HG03060 (cell line): Measurements from ENCODE around the gene AMY1C.
"Not testable (repeated sequence)": the region's sequence is repeated elsewhere in the genome, so short reads cannot be mapped to it uniquely, and the experiment has no call there.

Source experiments
- ATAC-seq: cut with Tn5 transposase; IDR thresholded peaks from one replicate; pipeline ENCODE4 v1.9.1; 2021; ENCODE audit warnings: low read depth, moderate number of reproducible peaks; ENCODE audit not compliant: unreplicated experiment

AMY1C gene

DNA sequence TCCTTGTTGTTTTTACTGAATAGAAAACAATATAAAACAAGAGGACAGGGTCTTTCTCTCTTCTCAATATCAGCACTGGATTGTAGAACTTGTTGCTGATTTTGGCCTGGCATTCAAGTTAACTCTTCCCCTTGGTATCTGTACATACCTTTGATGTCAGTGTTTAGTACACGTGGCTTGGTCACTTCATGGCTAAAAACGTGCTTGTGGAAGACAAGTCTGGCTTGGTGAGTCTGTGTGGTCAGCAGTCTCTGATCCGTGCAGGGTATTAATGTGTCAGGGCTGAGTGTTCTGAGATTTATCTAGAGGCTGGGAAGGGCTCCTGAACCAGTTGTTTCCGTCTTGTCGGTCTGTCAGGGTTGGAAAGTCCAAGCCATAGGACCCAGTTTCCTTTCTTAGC, at the start of gene AMY1C:
Gene AMY1C, plus strand, starts transcription at position 301 of the 400 bp plus-strand sequence. CDS start 572 bp downstream, outside the sequence.
- ATAC-seq: not testable (repeated sequence)

DNA sequence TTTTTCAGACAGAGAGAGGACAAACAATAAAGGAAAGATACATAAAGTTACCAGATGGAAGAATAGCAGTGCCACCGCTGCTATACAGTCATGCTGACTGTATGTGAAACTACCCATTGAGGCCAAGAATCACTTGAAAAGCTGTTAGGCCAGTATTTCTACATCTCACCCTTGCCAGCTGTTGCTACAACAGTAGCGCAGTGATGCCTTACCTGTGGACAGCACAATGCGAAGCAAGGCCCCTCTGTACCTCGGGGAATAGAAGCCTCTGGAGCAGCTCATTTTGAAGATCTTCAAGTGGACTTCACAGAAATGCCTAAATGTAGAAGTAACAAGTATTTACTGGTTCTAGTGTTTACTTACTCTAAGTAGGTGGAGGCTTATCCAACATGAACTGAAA, 49.0 kb upstream of the AMY1C start:
- ATAC-seq: not testable (repeated sequence)

DNA sequence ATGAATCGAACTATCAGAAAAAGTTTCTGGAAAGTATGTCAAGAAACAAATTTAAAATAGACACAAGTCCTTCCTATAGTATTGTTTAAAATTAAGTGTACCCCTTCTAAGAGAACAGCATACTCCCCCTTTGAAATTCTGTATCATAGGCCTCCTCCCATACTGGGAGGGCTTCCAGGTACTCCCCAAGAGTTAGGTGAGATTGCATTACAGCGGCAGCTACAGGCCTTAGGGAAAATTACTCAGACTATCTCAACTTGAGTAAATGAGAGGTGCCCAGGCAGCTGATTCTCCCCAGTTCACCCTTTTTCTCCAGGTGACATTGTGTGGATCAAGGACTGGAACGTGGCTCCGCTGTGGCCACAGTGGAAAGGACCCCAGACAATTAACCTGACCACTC, 48.4 kb upstream of the AMY1C start:
- not testable (repeated sequence) for ATAC-seq

DNA sequence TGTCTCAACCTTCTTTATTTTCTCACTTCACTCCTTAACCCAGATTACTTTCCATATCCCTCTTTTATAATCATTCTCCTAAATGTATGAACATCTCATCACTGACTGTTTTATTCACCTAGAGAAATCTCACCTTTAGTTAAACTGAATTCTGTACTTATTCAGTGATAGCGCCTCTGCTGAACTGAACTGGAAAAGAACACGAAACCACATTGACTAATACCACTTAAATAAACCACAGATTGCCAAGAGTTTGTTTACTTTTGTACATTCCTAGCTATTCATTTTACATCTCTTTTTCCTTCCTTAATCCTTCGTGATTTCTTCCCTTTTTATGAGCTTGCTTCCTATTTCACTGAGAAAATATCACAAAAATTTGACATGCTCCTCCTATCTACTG, 42.0 kb upstream of the AMY1C start:
- ATAC-seq: not testable (repeated sequence)

DNA sequence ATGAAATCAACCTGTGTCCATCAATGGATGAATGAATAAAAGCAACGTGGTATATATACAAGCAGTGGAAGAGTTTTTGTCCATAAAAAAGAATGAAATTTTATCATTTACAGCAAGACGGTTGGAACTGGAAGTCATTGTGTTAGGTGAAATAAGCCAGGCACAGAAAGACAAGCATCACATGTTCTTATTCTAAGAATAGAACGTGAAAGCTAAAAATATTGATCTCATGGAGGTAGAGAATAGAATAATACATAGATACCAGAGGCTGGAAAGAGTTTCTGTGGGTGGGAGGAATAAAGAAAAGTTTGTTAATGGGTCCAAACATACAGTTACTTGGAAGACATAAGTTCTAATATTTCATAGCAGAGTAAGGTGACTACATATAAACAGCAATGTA, 39.3 kb upstream of the AMY1C start:
- not testable (repeated sequence) for ATAC-seq

DNA sequence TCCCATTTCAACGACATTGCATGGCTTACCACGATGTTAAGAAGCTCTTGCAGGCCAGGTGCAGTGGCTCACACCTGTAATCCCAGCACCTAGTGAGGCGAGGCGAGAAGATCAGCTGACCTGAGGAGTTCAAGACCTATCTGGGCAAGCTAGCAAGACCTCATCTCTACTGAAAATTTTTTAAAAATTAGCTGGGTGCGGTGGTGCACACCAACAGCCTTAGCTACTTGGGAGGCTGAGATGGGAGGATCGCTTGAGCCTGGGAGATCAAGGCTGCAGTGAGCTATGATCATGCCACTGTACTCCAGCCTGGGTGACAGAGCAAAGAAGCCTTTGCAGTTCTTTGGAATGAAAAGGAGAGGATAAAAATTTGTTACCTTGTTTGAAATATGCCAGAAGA, 32.3 kb upstream of the AMY1C start:
- not testable (repeated sequence) for ATAC-seq

DNA sequence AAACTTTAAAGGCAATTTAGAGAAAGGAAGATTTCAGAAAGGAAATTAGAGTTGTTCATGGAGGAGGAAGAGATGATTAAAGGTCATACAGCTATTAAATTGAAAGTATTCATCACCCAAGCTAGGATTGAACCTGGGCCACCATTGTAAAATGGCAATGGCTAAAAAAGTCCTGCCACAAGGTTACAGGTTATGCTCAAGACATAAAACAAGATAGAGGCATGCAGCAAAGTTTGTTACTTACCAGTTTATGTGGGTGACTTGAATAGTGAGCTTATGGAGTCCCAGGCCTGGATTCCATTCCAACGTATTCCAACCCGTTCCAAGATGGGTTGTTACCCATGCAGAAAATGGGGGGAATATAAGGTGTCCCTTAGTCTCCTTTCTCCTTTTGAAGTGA, 28.2 kb upstream of the AMY1C start:
- not testable (repeated sequence) for ATAC-seq

DNA sequence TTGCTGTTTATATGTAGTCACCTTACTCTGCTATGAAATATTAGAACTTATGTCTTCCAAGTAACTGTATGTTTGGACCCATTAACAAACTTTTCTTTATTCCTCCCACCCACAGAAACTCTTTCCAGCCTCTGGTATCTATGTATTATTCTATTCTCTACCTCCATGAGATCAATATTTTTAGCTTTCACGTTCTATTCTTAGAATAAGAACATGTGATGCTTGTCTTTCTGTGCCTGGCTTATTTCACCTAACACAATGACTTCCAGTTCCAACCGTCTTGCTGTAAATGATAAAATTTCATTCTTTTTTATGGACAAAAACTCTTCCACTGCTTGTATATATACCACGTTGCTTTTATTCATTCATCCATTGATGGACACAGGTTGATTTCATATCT, 14.4 kb upstream of the AMY1C start:
- not testable (repeated sequence) for ATAC-seq

DNA sequence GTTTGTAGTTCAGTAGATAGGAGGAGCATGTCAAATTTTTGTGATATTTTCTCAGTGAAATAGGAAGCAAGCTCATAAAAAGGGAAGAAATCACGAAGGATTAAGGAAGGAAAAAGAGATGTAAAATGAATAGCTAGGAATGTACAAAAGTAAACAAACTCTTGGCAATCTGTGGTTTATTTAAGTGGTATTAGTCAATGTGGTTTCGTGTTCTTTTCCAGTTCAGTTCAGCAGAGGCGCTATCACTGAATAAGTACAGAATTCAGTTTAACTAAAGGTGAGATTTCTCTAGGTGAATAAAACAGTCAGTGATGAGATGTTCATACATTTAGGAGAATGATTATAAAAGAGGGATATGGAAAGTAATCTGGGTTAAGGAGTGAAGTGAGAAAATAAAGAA, 11.7 kb upstream of the AMY1C start:
- not testable (repeated sequence) for ATAC-seq

DNA sequence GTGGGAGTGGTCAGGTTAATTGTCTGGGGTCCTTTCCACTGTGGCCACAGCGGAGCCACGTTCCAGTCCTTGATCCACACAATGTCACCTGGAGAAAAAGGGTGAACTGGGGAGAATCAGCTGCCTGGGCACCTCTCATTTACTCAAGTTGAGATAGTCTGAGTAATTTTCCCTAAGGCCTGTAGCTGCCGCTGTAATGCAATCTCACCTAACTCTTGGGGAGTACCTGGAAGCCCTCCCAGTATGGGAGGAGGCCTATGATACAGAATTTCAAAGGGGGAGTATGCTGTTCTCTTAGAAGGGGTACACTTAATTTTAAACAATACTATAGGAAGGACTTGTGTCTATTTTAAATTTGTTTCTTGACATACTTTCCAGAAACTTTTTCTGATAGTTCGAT, 5.2 kb upstream of the AMY1C start:
- not testable (repeated sequence) for ATAC-seq

DNA sequence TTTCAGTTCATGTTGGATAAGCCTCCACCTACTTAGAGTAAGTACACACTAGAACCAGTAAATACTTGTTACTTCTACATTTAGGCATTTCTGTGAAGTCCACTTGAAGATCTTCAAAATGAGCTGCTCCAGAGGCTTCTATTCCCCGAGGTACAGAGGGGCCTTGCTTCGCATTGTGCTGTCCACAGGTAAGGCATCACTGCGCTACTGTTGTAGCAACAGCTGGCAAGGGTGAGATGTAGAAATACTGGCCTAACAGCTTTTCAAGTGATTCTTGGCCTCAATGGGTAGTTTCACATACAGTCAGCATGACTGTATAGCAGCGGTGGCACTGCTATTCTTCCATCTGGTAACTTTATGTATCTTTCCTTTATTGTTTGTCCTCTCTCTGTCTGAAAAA, 4.7 kb upstream of the AMY1C start:
- not testable (repeated sequence) for ATAC-seq

DNA sequence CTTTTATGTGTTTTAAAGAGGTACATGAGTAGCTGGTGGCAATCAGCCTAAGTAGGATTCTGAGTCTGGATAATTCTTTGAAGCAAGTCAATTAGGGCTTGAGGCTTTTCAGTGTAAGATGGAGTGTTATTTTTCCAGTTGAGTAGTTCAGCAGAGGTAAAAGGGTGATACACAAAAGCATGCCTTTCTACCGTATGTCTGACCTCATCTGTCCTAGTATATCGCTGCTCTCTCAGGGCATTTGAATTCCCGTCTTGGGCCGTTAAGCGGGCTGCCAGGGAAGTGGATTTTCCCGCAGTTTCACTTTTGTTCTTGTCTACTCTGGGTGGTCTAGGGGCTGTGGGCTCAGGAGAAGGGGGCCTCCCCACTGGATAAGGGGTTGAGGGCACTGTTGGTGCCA, 1.4 kb upstream of the AMY1C start:
- ATAC-seq: not testable (repeated sequence)

DNA sequence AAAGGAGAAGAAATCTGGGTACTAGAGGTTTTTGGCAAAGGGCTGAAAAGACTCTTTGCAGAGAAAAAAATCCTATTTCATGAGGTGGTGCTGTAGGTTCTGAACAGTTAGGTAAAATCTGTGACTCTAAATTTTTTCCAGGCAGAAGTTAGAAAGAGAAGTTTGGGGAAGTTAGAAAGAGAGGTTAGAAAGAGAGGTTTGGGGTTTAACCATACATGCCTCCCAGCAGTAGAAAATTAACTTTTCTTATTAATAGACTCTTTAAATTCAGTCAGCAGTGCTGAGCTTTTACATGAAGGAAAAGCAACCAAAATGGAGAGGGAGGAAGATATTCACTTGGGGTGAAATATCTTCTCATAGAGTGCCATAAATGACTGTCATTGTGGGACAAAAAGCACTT, 12.2 kb downstream of the AMY1C start:
- ATAC-seq: no peak

DNA sequence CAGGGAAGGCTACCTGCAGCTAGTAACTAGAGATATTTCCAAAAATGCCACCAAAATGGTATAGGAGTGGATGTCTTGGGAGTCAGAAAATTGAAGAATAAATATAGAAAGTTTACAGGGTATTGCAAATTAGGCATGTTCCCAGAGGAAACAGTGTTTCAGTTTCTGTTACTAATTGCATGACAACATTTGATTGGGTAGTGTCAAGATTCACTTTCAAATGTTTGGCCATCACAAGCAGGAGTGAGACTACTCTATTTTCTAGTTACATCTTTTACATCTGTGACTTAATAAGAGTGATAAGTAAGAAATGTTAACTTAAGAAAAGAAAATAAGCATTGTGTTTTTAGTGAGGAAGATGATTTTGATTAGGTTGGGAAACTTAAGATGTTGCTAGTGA, 30.2 kb downstream of the AMY1C start:
- ATAC-seq: no peak

DNA sequence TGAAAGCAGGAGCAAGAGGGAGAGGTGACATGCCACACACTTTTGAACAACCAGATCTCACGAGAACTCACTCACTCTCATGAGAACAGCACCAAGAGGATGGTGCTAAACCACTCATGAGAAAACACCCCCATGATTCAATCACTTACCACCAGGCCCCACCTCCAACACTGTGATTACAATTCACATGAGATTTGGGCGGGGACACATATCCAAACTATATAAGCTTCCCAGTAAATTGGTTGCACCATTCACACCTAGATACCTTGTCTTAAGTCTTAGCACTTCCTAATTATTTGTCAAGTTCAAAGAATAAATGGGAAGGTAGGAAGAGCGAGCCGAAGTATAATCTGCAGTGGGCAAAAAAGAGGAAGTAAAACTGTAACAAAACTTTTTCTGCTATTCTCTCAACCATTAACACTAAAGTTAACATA, 34.3 kb downstream of the AMY1C start:
- ATAC-seq: no peak

DNA sequence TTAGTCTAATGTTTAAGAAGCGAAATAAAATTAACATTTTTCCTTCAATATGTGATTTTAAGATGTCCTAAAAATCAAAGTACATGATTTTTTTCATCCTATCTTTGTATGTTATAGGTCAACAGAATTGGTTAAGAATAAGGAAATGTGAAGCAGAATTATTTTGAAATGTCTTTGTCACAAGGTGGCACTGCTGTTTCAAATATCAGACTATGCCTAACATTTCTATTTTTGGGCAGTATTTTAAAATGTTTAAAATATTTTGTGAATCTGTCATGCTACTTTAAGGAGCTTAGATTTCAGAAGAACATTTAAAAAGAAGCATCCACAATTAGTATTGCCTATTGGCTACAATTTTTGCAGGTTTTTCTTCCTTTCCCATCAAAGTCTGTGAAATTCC, 38.7 kb downstream of the AMY1C start:
- no peak for ATAC-seq

DNA sequence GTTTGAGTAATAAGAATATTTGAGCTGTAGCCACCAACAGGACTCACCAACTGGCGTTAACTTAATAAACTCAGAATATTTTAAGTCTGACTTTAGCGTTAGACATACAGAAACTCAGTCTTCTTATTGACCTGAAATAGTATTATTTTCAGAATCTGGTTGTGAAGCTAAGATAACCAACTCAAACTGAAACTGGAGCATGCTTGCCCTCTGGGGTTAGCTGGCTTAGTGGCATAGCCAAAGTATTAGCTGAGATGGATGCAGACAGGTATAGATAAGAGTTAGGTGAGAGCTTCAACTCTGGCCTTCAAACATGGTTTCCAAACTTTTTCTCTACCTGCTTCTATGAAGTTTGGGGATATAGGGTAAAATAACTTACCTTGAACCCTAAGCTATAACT, 40.5 kb downstream of the AMY1C start:
- peak; percentile 37 for ATAC-seq
